ENCODE measurements around the gene CAPZB. TPM values are rescaled to one million over a fixed set of nuclear protein-coding genes. Genes with fewer than 3 reads are reported as not detected.

CAPZB gene
- total and polyA plus RNA-seq, 2 experiments from 2014 or later = 86.2 to 278 TPM

- H3K9me3 ChIP-seq (ENCODE audit: low read depth) = no peaks in the 10 kb centered on the region
- no peak for DNase-seq (ENCODE audit: low read depth in 1 of 2, low spot score in 1 of 2)
These were observed 135.3 kb downstream of the CAPZB start for GRCh38 chr1:19349999-19350398.

GRCh38 chr1:19348441-19349198 is 136.7 kb downstream of the CAPZB start:
- H3K36me3 ChIP-seq = peaks cover 26% of the 10 kb centered on the region
- H3K9me3 ChIP-seq (ENCODE audit: low read depth) = no peaks in the 10 kb centered on the region
- H3K27ac ChIP-seq = no peak overlapping the region
- no peak for DNase-seq (ENCODE audit: low read depth in 1 of 2, low spot score in 1 of 2)
- H3K27me3 ChIP-seq = no peaks in the 10 kb centered on the region
- no peak overlapping the region for H3K4me3 ChIP-seq
- no peak for TF ChIP-seq CTCF (IDR thresholded peaks at IDR 0.05; ENCODE audit: low read depth, low read length)
- no peaks in the 10 kb centered on the region for H3K4me1 ChIP-seq (ENCODE audit: low read depth)

More at GRCh38 chr1:19349999-19350398, 135.3 kb downstream of the CAPZB start:
- no peaks in the 10 kb centered on the region for H3K4me1 ChIP-seq (ENCODE audit: low read depth)
- peaks cover 28% of the 10 kb centered on the region for H3K36me3 ChIP-seq
- TF ChIP-seq CTCF (IDR thresholded peaks at IDR 0.05; ENCODE audit: low read depth, low read length) = no peak
- no peak overlapping the region for H3K27ac ChIP-seq
- H3K4me3 ChIP-seq = no peak overlapping the region
- no peaks in the 10 kb centered on the region for H3K27me3 ChIP-seq

- TF ChIP-seq CTCF (IDR thresholded peaks at IDR 0.05; ENCODE audit: low read depth, low read length) = no peak
These were observed 137.7 kb downstream of the CAPZB start for GRCh38 chr1:19347533-19348172.

GRCh38 chr1:19346026-19346425 is 139.3 kb downstream of the CAPZB start:
- DNase-seq (ENCODE audit: low read depth in 1 of 2, low spot score in 1 of 2) = no peak
- TF ChIP-seq CTCF (IDR thresholded peaks at IDR 0.05; ENCODE audit: low read depth, low read length) = no peak

More at GRCh38 chr1:19347533-19348172, 137.7 kb downstream of the CAPZB start:
- no peaks in the 10 kb centered on the region for H3K4me1 ChIP-seq (ENCODE audit: low read depth)
- peaks cover 32% of the 10 kb centered on the region for H3K36me3 ChIP-seq
- no peak for DNase-seq (ENCODE audit: low read depth in 1 of 2, low spot score in 1 of 2)
- H3K27me3 ChIP-seq = no peaks in the 10 kb centered on the region
- H3K9me3 ChIP-seq (ENCODE audit: low read depth) = no peaks in the 10 kb centered on the region
- H3K4me3 ChIP-seq = no peak overlapping the region
- no peak overlapping the region for H3K27ac ChIP-seq

GRCh38 chr1:19345391-19345790 is 139.9 kb downstream of the CAPZB start:
- no peak for TF ChIP-seq CTCF (IDR thresholded peaks at IDR 0.05; ENCODE audit: low read depth, low read length)
- Histone ChIP-seq H3K4me1 (ENCODE audit: low read depth) (no peaks in the 10 kb centered on the region), H3K36me3 (peaks cover 32% of the 10 kb centered on the region), H3K9me3 (ENCODE audit: low read depth) (no peaks in the 10 kb centered on the region), H3K27ac (no peak overlapping the region), H3K27me3 (no peaks in the 10 kb centered on the region), H3K4me3 (no peak overlapping the region)
- no peak for DNase-seq (ENCODE audit: low read depth in 1 of 2, low spot score in 1 of 2)

More at GRCh38 chr1:19346026-19346425, 139.3 kb downstream of the CAPZB start:
- H3K36me3 ChIP-seq = peaks cover 32% of the 10 kb centered on the region
- H3K4me3 ChIP-seq = no peak overlapping the region
- H3K27me3 ChIP-seq = no peaks in the 10 kb centered on the region
- H3K27ac ChIP-seq = no peak overlapping the region
- H3K4me1 ChIP-seq (ENCODE audit: low read depth) = no peaks in the 10 kb centered on the region
- H3K9me3 ChIP-seq (ENCODE audit: low read depth) = no peaks in the 10 kb centered on the region
